H1 (cell line): ENCODE data around the gene TERF2IP. TPM values are rescaled to one million over a fixed set of nuclear protein-coding genes. Genes with fewer than 3 reads are reported as not detected.

Experiments
- CTCF ChIA-PET: fragments of 300-600 bp; sonication (Branson Sonifier 250); formaldehyde crosslinking; loops from one replicate; lab custom pipeline; 2021; ENCODE audit not compliant: partially characterized antibody; lab: Charles Lee
- POLR2A ChIA-PET: fragments of 300-600 bp; sonication (Branson Sonifier 250); formaldehyde crosslinking; loops from one replicate; lab custom pipeline; 2021; ENCODE audit warnings: inconsistent platforms; ENCODE audit not compliant: partially characterized antibody; lab: Charles Lee
- DNase-seq, 2 experiments: peaks; one replicate each; pipeline versions ENCODE4 v3.0.0 to v3.0.0-alpha.2; 2010 to 2022; ENCODE audit warnings: low spot score in 2 of 2, low read depth in 1 of 2, mixed read lengths in 1 of 2
- FAIRE-seq: peaks from 2 replicates; lab custom pipeline; 2011; peaks lifted over from hg19 to GRCh38; lab: Jason Lieb, UNC
- H2AFZ ChIP-seq: 2 replicates; pipeline ENCODE4 v1.8.1; 2012; ENCODE audit warnings: low read length, inconsistent platforms
- H2AK5ac ChIP-seq: 2 replicates; pipeline ENCODE4 v1.6.1; 2013; ENCODE audit warnings: low read depth, low read length
- H2BK120ac ChIP-seq: replicated peaks from 2 replicates; pipeline ENCODE3; 2013; ENCODE audit warnings: low read depth, low read length, inconsistent platforms
- H2BK12ac ChIP-seq: 2 replicates; pipeline ENCODE4 v1.6.1; 2013; ENCODE audit warnings: low read depth, low read length
- H2BK15ac ChIP-seq: 2 replicates; pipeline ENCODE4 v1.6.1; 2013; ENCODE audit warnings: low read length
- H2BK20ac ChIP-seq: 2 replicates; pipeline ENCODE4 v1.6.1; 2013; ENCODE audit warnings: low read length
- H2BK5ac ChIP-seq: 2 replicates; pipeline ENCODE4 v1.6.1; 2013; ENCODE audit warnings: low read depth, low read length
- H3K14ac ChIP-seq: 2 replicates; pipeline ENCODE4 v1.6.1; 2013; ENCODE audit warnings: inconsistent platforms; ENCODE audit not compliant: insufficient read length
- H3K18ac ChIP-seq: 2 replicates; pipeline ENCODE4 v1.6.1; 2013; ENCODE audit warnings: low read length; ENCODE audit errors: extremely low read depth
- H3K23ac ChIP-seq: 2 replicates; pipeline ENCODE4 v1.6.1; 2013; ENCODE audit warnings: inconsistent platforms; ENCODE audit not compliant: insufficient read length
- H3K23me2 ChIP-seq: 2 replicates; pipeline ENCODE4 v1.6.1; 2013; ENCODE audit warnings: low read depth, low read length
- H3K27ac ChIP-seq: 2 replicates; pipeline ENCODE4 v1.6.1; 2011; ENCODE audit warnings: low read depth, low read length, inconsistent platforms
- H3K27me3 ChIP-seq, 4 experiments: replicated peaks in 1 of 4; 1 replicate in 1 of 4; 2 replicates in 3 of 4; pipeline versions ENCODE4 v1.6.1 to v1.8.1; 2011 to 2013; ENCODE audit warnings: low read length in 3 of 4, mild to moderate bottlenecking in 3 of 4, inconsistent platforms in 2 of 4, mixed read lengths in 2 of 4, moderate library complexity in 1 of 4; ENCODE audit not compliant: control insufficient read depth in 3 of 4, insufficient read depth in 3 of 4; ENCODE audit errors: extremely low read depth in 1 of 4
- H3K36me3 ChIP-seq, 4 experiments: 2 replicates each; pipeline versions ENCODE4 v1.6.1 to v1.8.1; 2011 to 2013; ENCODE audit warnings: mild to moderate bottlenecking in 4 of 4, low read length in 3 of 4, moderate library complexity in 2 of 4, control low read depth in 1 of 4, inconsistent platforms in 1 of 4; ENCODE audit not compliant: insufficient read depth in 4 of 4, control insufficient read depth in 2 of 4
- H3K4ac ChIP-seq: replicated peaks from 2 replicates; pipeline ENCODE3; 2013; ENCODE audit warnings: low read length, low read depth, mixed read lengths, inconsistent platforms; ENCODE audit not compliant: insufficient read length
- H3K4me1 ChIP-seq, 4 experiments: replicated peaks in 1 of 4; 1 replicate in 1 of 4; 2 replicates in 3 of 4; pipeline versions ENCODE4 v1.6.1 to v1.8.1; 2011 to 2013; ENCODE audit warnings: low read length in 3 of 4, inconsistent platforms in 2 of 4, mixed read lengths in 1 of 4; ENCODE audit not compliant: insufficient read depth in 4 of 4, control insufficient read depth in 3 of 4
- H3K4me2 ChIP-seq, 2 experiments: 2 replicates each; pipeline versions ENCODE4 v1.6.1 to v1.8.1; 2011 to 2013; ENCODE audit warnings: low read depth in 2 of 2, low read length in 2 of 2, control low read depth in 1 of 2, inconsistent platforms in 1 of 2, mild to moderate bottlenecking in 1 of 2; ENCODE audit not compliant: insufficient read depth in 1 of 2
- H3K4me3 ChIP-seq, 4 experiments: fragments of 200-600, 300-600 bp in 1 of 4; sonication (generic), shearing (Covaris generic), sonication (Bioruptor Twin) in 1 of 4; 2 replicates each; pipeline versions ENCODE4 v1.5.1 to v1.8.1; 2011 to 2016; ENCODE audit warnings: low read length in 4 of 4, low read depth in 3 of 4, control low read depth in 2 of 4, inconsistent platforms in 2 of 4, mild to moderate bottlenecking in 2 of 4, mixed read lengths in 1 of 4, moderate library complexity in 1 of 4; ENCODE audit not compliant: insufficient read depth in 2 of 4; ENCODE audit errors: extremely low read depth in 1 of 4
- H3K56ac ChIP-seq: replicated peaks from 2 replicates; pipeline ENCODE3; 2013; ENCODE audit warnings: low read depth, mild to moderate bottlenecking, mixed read lengths, low read length, inconsistent platforms; ENCODE audit not compliant: insufficient read length
- H3K79me1 ChIP-seq: 2 replicates; pipeline ENCODE4 v1.6.1; 2013; ENCODE audit warnings: low read depth, low read length, control low read depth
- H3K79me2 ChIP-seq, 2 experiments: 2 replicates each; pipeline versions ENCODE4 v1.6.1 to v1.8.1; 2012 to 2013; ENCODE audit warnings: low read length in 2 of 2, mild to moderate bottlenecking in 2 of 2, inconsistent platforms in 1 of 2; ENCODE audit not compliant: insufficient read depth in 2 of 2, control insufficient read depth in 1 of 2
- H3K9ac ChIP-seq, 4 experiments: replicated peaks in 1 of 4; 1 replicate in 1 of 4; 2 replicates in 3 of 4; pipeline versions ENCODE4 v1.6.1 to v1.8.1; 2011 to 2013; ENCODE audit warnings: low read depth in 3 of 4, low read length in 3 of 4, control low read depth in 2 of 4, mild to moderate bottlenecking in 2 of 4, moderate library complexity in 2 of 4, inconsistent platforms in 1 of 4; ENCODE audit errors: extremely low read depth in 1 of 4
- H3K9me3 ChIP-seq, 2 experiments: 2 replicates each; pipeline versions ENCODE4 v1.6.1 to v1.8.1; 2012 to 2013; ENCODE audit warnings: mild to moderate bottlenecking in 2 of 2, moderate library complexity in 2 of 2, control low read depth in 1 of 2, inconsistent platforms in 1 of 2, low read depth in 1 of 2, low read length in 1 of 2, mixed read lengths in 1 of 2; ENCODE audit not compliant: insufficient read depth in 2 of 2
- H4K20me1 ChIP-seq, 2 experiments: replicated peaks in 1 of 2; 2 replicates each; pipeline versions ENCODE3 to v1.8.1; 2011 to 2013; ENCODE audit warnings: inconsistent platforms in 2 of 2, low read length in 2 of 2, mild to moderate bottlenecking in 1 of 2; ENCODE audit not compliant: insufficient read depth in 2 of 2, control insufficient read depth in 1 of 2
- H4K5ac ChIP-seq: 2 replicates; pipeline ENCODE4 v1.6.1; 2013; ENCODE audit warnings: low read length, low read depth, mixed read lengths, inconsistent platforms; ENCODE audit not compliant: insufficient read length
- H4K8ac ChIP-seq: 2 replicates; pipeline ENCODE4 v1.8.0; 2013; ENCODE audit warnings: mild to moderate bottlenecking, moderate library complexity, low read length, inconsistent platforms; ENCODE audit not compliant: insufficient read depth; ENCODE audit errors: extremely low read depth
- H4K91ac ChIP-seq: replicated peaks from 2 replicates; pipeline ENCODE3; 2013; ENCODE audit warnings: low read length, mixed read lengths, inconsistent platforms; ENCODE audit not compliant: insufficient read length
- BRCA1 ChIP-seq: IDR thresholded peaks from 2 replicates; pipeline ENCODE4 v1.6.1; 2012; ENCODE audit warnings: low read depth, low read length, improper control_type of control experiment
- CEBPB ChIP-seq: IDR thresholded peaks from 2 replicates; pipeline ENCODE4 v1.6.1; 2012; ENCODE audit warnings: low read depth, low read length
- CHD2 ChIP-seq: IDR thresholded peaks from 2 replicates; pipeline ENCODE4 v1.6.1; 2012; ENCODE audit warnings: low read length, improper control_type of control experiment
- E2F6 ChIP-seq: IDR thresholded peaks from 2 replicates; pipeline ENCODE4 v1.6.1; 2012; ENCODE audit warnings: inconsistent platforms
- FOSL1 ChIP-seq: IDR thresholded peaks from 2 replicates; pipeline ENCODE4 v1.6.1; 2011; ENCODE audit warnings: mild to moderate bottlenecking, low read depth, low read length, moderate library complexity; ENCODE audit not compliant: insufficient read depth
- JUND ChIP-seq: IDR thresholded peaks from 2 replicates; pipeline ENCODE4 v1.6.1; 2011; ENCODE audit warnings: mild to moderate bottlenecking, improper control_type of control experiment, low read length
- KDM1A ChIP-seq: fragments of 200-600, 300-600 bp; sonication (generic); IDR thresholded peaks from 2 replicates; pipeline ENCODE4 v1.7.1; 2016; ENCODE audit warnings: mild to moderate bottlenecking, low read length, borderline replicate concordance
- KDM4A ChIP-seq: IDR thresholded peaks from one replicate; pipeline ENCODE4 v1.7.1; 2012; ENCODE audit warnings: low read depth, mild to moderate bottlenecking, moderate library complexity, low read length, inconsistent platforms; ENCODE audit not compliant: severe bottlenecking
- POU5F1 ChIP-seq: IDR thresholded peaks from 2 replicates; pipeline ENCODE4 v1.6.1; 2011; ENCODE audit warnings: low read depth, mild to moderate bottlenecking, low read length, moderate library complexity
- SP2 ChIP-seq: IDR thresholded peaks from 2 replicates; pipeline ENCODE4 v1.6.1; 2012; ENCODE audit warnings: mild to moderate bottlenecking, low read length, inconsistent platforms
- TAF1 ChIP-seq: IDR thresholded peaks from 2 replicates; pipeline ENCODE4 v1.6.1; 2011; ENCODE audit warnings: mild to moderate bottlenecking, low read depth, low read length
- polyA plus RNA-seq, 7 experiments: library from polyadenylated mRNA; depleted of rRNA in 3 of 7; stranded (reverse) in 5 of 7; unstranded in 2 of 7; fragments of >200 nt in 5 of 7; fragments of 200-250 nt in 2 of 7; gene quantifications; 1 replicate in 5 of 7; 2 replicates in 1 of 7; 4 replicates in 1 of 7; pipeline versions ENCODE4 v1.2.1 to v1.2.3, GENCODE V29; 2011 to 2013; ENCODE audit warnings: missing spikeins in 2 of 7, mixed read lengths in 2 of 7
- total RNA-seq: library from RNA; stranded (reverse); fragmentation: NEBNext Ultra II Directional; extraction: Animal tissue kit (Norgen Biotek cat#: 25700); gene quantifications from 2 replicates; pipeline ENCODE4 v1.2.1, GENCODE V29; 2021

The TERF2IP gene
- total and polyA plus RNA-seq, 2 of the 8 experiments (the other 6 are each of a cell fraction or from before 2014, with no cell fraction given) = 5.5 to 15.1 TPM

- Histone ChIP-seq H3K18ac (no peak overlapping the region), H3K36me3 (no peaks in the 10 kb centered on the region), H3K23me2 (peaks cover 2% of the 10 kb centered on the region; the same call in 1 of the 2 replicates), H3K56ac (no peak overlapping the region), H2BK120ac (no peak overlapping the region), H2AK5ac (no peak overlapping the region), H4K5ac (no peak overlapping the region), H3K27me3 (no peaks in the 10 kb centered on the region), H3K9ac (no peak overlapping the region), H3K23ac (no peak overlapping the region), H3K4me2 (no peak overlapping the region), H2BK5ac (no peak overlapping the region), H4K20me1 (no peaks in the 10 kb centered on the region), H2BK12ac (no peak overlapping the region), H3K79me2 (no peaks in the 10 kb centered on the region), H2AFZ (no peak overlapping the region), H2BK20ac (no peak overlapping the region), H3K4me3 (no peak overlapping the region), H3K27ac (no peak overlapping the region), H3K4me1 (no peaks in the 10 kb centered on the region), H2BK15ac (no peak overlapping the region), H3K79me1 (no peaks in the 10 kb centered on the region), H4K8ac (no peak overlapping the region), H3K14ac (no peak overlapping the region), H4K91ac (no peak overlapping the region), H3K4ac (no peak overlapping the region), H3K9me3 (peaks cover 32 to 39% of the 10 kb centered on the region in 2 experiments)
- ChIA-PET CTCF (no interaction called here), POLR2A (no interaction called here)
- FAIRE-seq (no peak), DNase-seq (no peak)
- TF ChIP-seq E2F6 (no peak), FOSL1 (no peak), KDM4A (no peak), CEBPB (no peak), BRCA1 (no peak), KDM1A (no peak), SP2 (no peak), TAF1 (no peak), CHD2 (no peak), JUND (no peak), POU5F1 (no peak)
Measured at GRCh38 chr16:75687361-75687760, 39.8 kb downstream of the TERF2IP start.
